Occipital lobe (tissue), 2 donors: ENCODE measurements around the gene STRIT1. TPM values are rescaled to one million over a fixed set of nuclear protein-coding genes. Genes with fewer than 3 reads are reported as not detected.
"Not testable (repeated sequence)": the region's sequence is repeated elsewhere in the genome, so short reads cannot be mapped to it uniquely, and the experiment has no call there.

Experiments used
- DNase-seq: peaks from one replicate; lab custom pipeline; 2025; lab: John Stamatoyannopoulos, UW
- total RNA-seq: library from RNA; depleted of rRNA; stranded (reverse); fragments of >200 nt; gene quantifications from one replicate; pipeline ENCODE4 v1.2.3, GENCODE V29; 2014

STRIT1 gene
- total RNA-seq, 1 donor from 2014 or later: not detected

GRCh38 chr3:155270485-155271342 lies 22.8 kb downstream of the STRIT1 start:
- DNase-seq: no peak

- DNase-seq: no peak
Measured at GRCh38 chr3:155270063-155270462, 23.4 kb downstream of the STRIT1 start.

GRCh38 chr3:155262855-155263254 lies 30.6 kb downstream of the STRIT1 start:
- not testable (repeated sequence) for DNase-seq

GRCh38 chr3:155262295-155262694 lies 31.2 kb downstream of the STRIT1 start:
- DNase-seq: no peak

- DNase-seq: no peak
Measured at GRCh38 chr3:155254445-155254844, 39.0 kb downstream of the STRIT1 start.

GRCh38 chr3:155252535-155252934 lies 40.9 kb downstream of the STRIT1 start:
- no peak for DNase-seq

- no peak for DNase-seq
Measured at GRCh38 chr3:155252021-155252420, 41.5 kb downstream of the STRIT1 start.

GRCh38 chr3:155248531-155249187 lies 44.8 kb downstream of the STRIT1 start:
- DNase-seq: no peak

GRCh38 chr3:155244699-155245098 lies 48.8 kb downstream of the STRIT1 start:
- no peak for DNase-seq

GRCh38 chr3:155244216-155244615 lies 49.3 kb downstream of the STRIT1 start:
- DNase-seq: no peak

- no peak for DNase-seq
Measured at GRCh38 chr3:155243512-155243921, 50.0 kb downstream of the STRIT1 start.

- DNase-seq: no peak
Measured at GRCh38 chr3:155242342-155242741, 51.1 kb downstream of the STRIT1 start.

GRCh38 chr3:155241579-155241978 lies 51.9 kb downstream of the STRIT1 start:
- DNase-seq: no peak

Other genes with a start within 250 kb of the STRIT1 start
- 7.2 TPM for gene MME, start 213.4 kb downstream of the STRIT1 start, total RNA-seq